GM12878 (cell line): ENCODE results near the gene PDILT. TPM values are rescaled to one million over a fixed set of nuclear protein-coding genes. Genes with fewer than 3 reads are reported as not detected.

Source experiments
- ATAC-seq: fragments of 200-7000 bp; cut with Tn5 transposase; 3 replicates; pipeline ENCODE4 v1.9.1; 2020; ENCODE audit warnings: mild to moderate bottlenecking, moderate library complexity
- BruUV-seq: library from RNA; stranded (reverse); fragments of 400-500 nt; replicated peaks from 2 replicates; lab custom pipeline; 2021; lab: Mats Ljungman, UMichigan
- CTCF ChIA-PET: fragments of 300-600 bp; sonication (Branson Sonifier 250); formaldehyde crosslinking; extraction: SDS; loops from one replicate; lab custom pipeline; 2021; ENCODE audit warnings: inconsistent platforms; lab: Yijun Ruan, JAX
- POLR2A ChIA-PET: fragments of 350-600 bp; formaldehyde crosslinking; extraction: SDS; loops from one replicate; lab custom pipeline; 2021; ENCODE audit warnings: inconsistent platforms; lab: Charles Lee
- RAD21 ChIA-PET: fragments of 300-600 bp; sonication (Branson Sonifier 250); formaldehyde crosslinking; loops from one replicate; lab custom pipeline; 2023; ENCODE audit warnings: antibody characterized with exemption; ENCODE audit not compliant: unreplicated experiment; lab: Charles Lee
- SMC1A ChIA-PET: fragments of 300-600 bp; sonication (Branson Sonifier 250); formaldehyde crosslinking; loops from one replicate; lab custom pipeline; 2023; ENCODE audit not compliant: unreplicated experiment, uncharacterized antibody; lab: Charles Lee
- DNase-seq: peaks from one replicate; pipeline ENCODE4 v3.0.0-alpha.2; 2011; ENCODE audit warnings: low read depth, low spot score
- FAIRE-seq: peaks from 3 replicates; lab custom pipeline; 2011; peaks lifted over from hg19 to GRCh38; lab: Jason Lieb, UNC
- H2AFZ ChIP-seq: 2 replicates; pipeline ENCODE4 v1.6.0; 2011; ENCODE audit warnings: low read depth, low read length, control low read depth; ENCODE audit not compliant: control insufficient read depth
- H3K27ac ChIP-seq: 2 replicates; pipeline ENCODE4 v1.5.1; 2011; ENCODE audit warnings: control low read depth; ENCODE audit not compliant: control insufficient read depth, insufficient read depth
- H3K27me3 ChIP-seq, 2 experiments: replicated peaks in 1 of 2; 2 replicates each; pipeline versions ENCODE4 v1.6.0 to v1.6.1; 2011; ENCODE audit warnings: low read length in 1 of 2; ENCODE audit not compliant: control insufficient read depth in 2 of 2, insufficient read depth in 2 of 2
- H3K36me3 ChIP-seq, 2 experiments: 2 replicates each; pipeline ENCODE4 v1.5.1; 2011; ENCODE audit warnings: low read length in 1 of 2; ENCODE audit not compliant: control insufficient read depth in 2 of 2, insufficient read depth in 2 of 2
- H3K4me1 ChIP-seq: 2 replicates; pipeline ENCODE4 v1.6.1; 2011; ENCODE audit warnings: mild to moderate bottlenecking, low read length, moderate library complexity, mixed read lengths; ENCODE audit not compliant: control insufficient read depth, insufficient read depth
- H3K4me2 ChIP-seq: 2 replicates; pipeline ENCODE4 v1.6.0; 2011; ENCODE audit warnings: control low read depth; ENCODE audit not compliant: control insufficient read depth, insufficient read depth
- H3K4me3 ChIP-seq: fragments of 200-600 bp; sonication (generic); 2 replicates; pipeline ENCODE4 v1.5.1; 2016
- H3K79me2 ChIP-seq: 2 replicates; pipeline ENCODE4 v1.6.0; 2011; ENCODE audit warnings: low read length; ENCODE audit not compliant: control insufficient read depth, insufficient read depth
- H3K9ac ChIP-seq: 2 replicates; pipeline ENCODE4 v1.8.0; 2011; ENCODE audit warnings: low read length, control low read depth, mixed read lengths; ENCODE audit not compliant: control insufficient read depth, insufficient read depth
- H3K9me3 ChIP-seq: replicated peaks from 3 replicates; pipeline ENCODE4 v1.5.1; 2011; ENCODE audit warnings: mild to moderate bottlenecking, low read length; ENCODE audit not compliant: control insufficient read depth, insufficient read depth
- H4K20me1 ChIP-seq: 2 replicates; pipeline ENCODE4 v1.6.0; 2011; ENCODE audit not compliant: control insufficient read depth, insufficient read depth
- ATF3 ChIP-seq: IDR thresholded peaks from 2 replicates; pipeline ENCODE4 v1.6.1; 2011; ENCODE audit warnings: low read depth, mild to moderate bottlenecking, low read length, moderate library complexity, borderline replicate concordance; ENCODE audit errors: extremely low read depth
- E2F8 ChIP-seq: fragments of 450-650 bp; IDR thresholded peaks from 2 replicates; pipeline ENCODE4 v1.6.1; 2018; ENCODE audit warnings: mild to moderate bottlenecking, low read depth, moderate library complexity; ENCODE audit not compliant: partially characterized antibody
- EP300 ChIP-seq, 2 experiments: fragments of 150-350 bp in 1 of 2; IDR thresholded peaks; 2 replicates each; pipeline ENCODE4 v1.6.1; 2011 to 2012; ENCODE audit warnings: low read depth in 2 of 2, low read length in 2 of 2, borderline replicate concordance in 1 of 2, improper control_type of control experiment in 1 of 2, inconsistent platforms in 1 of 2; ENCODE audit not compliant: control insufficient read depth in 1 of 2
- IRF4 ChIP-seq: IDR thresholded peaks from 2 replicates; pipeline ENCODE4 v1.6.1; 2011; ENCODE audit warnings: low read depth, low read length
- LARP7 ChIP-seq: fragments of 450-650 bp; IDR thresholded peaks from 2 replicates; pipeline ENCODE4 v1.6.1; 2017; ENCODE audit warnings: mild to moderate bottlenecking
- PML ChIP-seq: IDR thresholded peaks from 2 replicates; pipeline ENCODE4 v1.6.1; 2012; ENCODE audit warnings: low read length, inconsistent platforms
- RB1 ChIP-seq: fragments of 450-650 bp; formaldehyde crosslinking; IDR thresholded peaks from 2 replicates; pipeline ENCODE4 v1.6.1; 2017; ENCODE audit warnings: mild to moderate bottlenecking, borderline replicate concordance
- RELB ChIP-seq: fragments of 450-650 bp; IDR thresholded peaks from 2 replicates; pipeline ENCODE4 v1.6.1; 2017; ENCODE audit warnings: low read depth, mild to moderate bottlenecking, moderate library complexity
- SUPT20H ChIP-seq: IDR thresholded peaks from 2 replicates; pipeline ENCODE4 v1.6.1; 2011; ENCODE audit warnings: low read depth, mild to moderate bottlenecking, low read length, moderate library complexity, borderline replicate concordance; ENCODE audit not compliant: control insufficient read depth
- TCF12 ChIP-seq: IDR thresholded peaks from 2 replicates; pipeline ENCODE4 v1.6.1; 2011; ENCODE audit warnings: low read depth, mild to moderate bottlenecking, low read length
- USF1 ChIP-seq: IDR thresholded peaks from 2 replicates; pipeline ENCODE4 v1.6.1; 2011; ENCODE audit warnings: borderline replicate concordance, low read depth, mild to moderate bottlenecking, moderate library complexity, mixed read lengths, low read length; ENCODE audit not compliant: insufficient read depth; ENCODE audit errors: extremely low read length
- ZBED1 ChIP-seq: IDR thresholded peaks from 2 replicates; pipeline ENCODE4 v1.6.1; 2016; ENCODE audit warnings: borderline replicate concordance
- ZBTB4 ChIP-seq: fragments of 450-650 bp; formaldehyde crosslinking; IDR thresholded peaks from 2 replicates; pipeline ENCODE4 v1.4.0; 2022; ENCODE audit warnings: mild to moderate bottlenecking, moderate library complexity
- ZNF384 ChIP-seq: IDR thresholded peaks from 2 replicates; pipeline ENCODE4 v1.6.1; 2012; ENCODE audit warnings: low read depth, mild to moderate bottlenecking, low read length, improper control_type of control experiment, borderline replicate concordance
- WGBS: methylation state at CpG from one replicate; pipeline ENCODE4 v1.1.6; 2016; ENCODE audit warnings: low lambda C conversion rate; ENCODE audit not compliant: insufficient replicate concordance, insufficient coverage; ENCODE audit errors: missing lambda C conversion rate; 5-methylcytosine and 5-hydroxymethylcytosine counted together
- in situ Hi-C: fragments of 300-500 bp; cut with MboI; formaldehyde crosslinking; loops from 9 replicates; pipeline ENCODE4 v1.14.3; 2018; ENCODE audit warnings: mixed read lengths
- intact Hi-C: fragments of 100-400 bp; cut with micrococcal nuclease; formaldehyde crosslinking; loops from one replicate; pipeline ENCODE4 v1.14.2; 2022; ENCODE audit not compliant: unreplicated experiment
- polyA plus RNA-seq, 11 experiments: library from polyadenylated mRNA; depleted of rRNA in 4 of 11; unstranded in 6 of 11; stranded (reverse) in 5 of 11; fragments of >200 nt; fragmentation: Nextera tagmentation in 4 of 11; fragmentation: Illumina TruSeq in 1 of 11; extraction: Ambion mirVana in 4 of 11; extraction: Trizol in 1 of 11; gene quantifications; 1 replicate in 1 of 11; 2 replicates in 10 of 11; pipeline versions ENCODE4 v1.2.1 to v1.2.3, GENCODE V29; 2011 to 2016; ENCODE audit warnings: inconsistent platforms in 2 of 11, missing spikeins in 2 of 11, low read depth in 1 of 11
- total RNA-seq, 4 experiments: library from RNA; depleted of rRNA in 3 of 4; stranded (reverse); fragments of >200 nt in 3 of 4; fragmentation: Illumina TruSeq in 1 of 4; extraction: Trizol in 1 of 4; gene quantifications; 2 replicates each; pipeline versions ENCODE4 v1.2.1 to v1.2.3, GENCODE V29; 2013 to 2021

Gene PDILT
- total and polyA plus RNA-seq, 10 of the 15 experiments (the other 5 are each of a cell fraction or from before 2014, with no cell fraction given): not detected

GRCh38 chr16:20317117-20317516 is 87.4 kb downstream of the PDILT start:
- Histone ChIP-seq H2AFZ (no peak overlapping the region), H3K4me3 (no peak overlapping the region), H3K9ac (no peak overlapping the region), H3K4me2 (no peak overlapping the region), H3K9me3 (no peaks in the 10 kb centered on the region), H4K20me1 (no peaks in the 10 kb centered on the region), H3K27me3 (no peaks in the 10 kb centered on the region), H3K4me1 (no peaks in the 10 kb centered on the region), H3K27ac (no peak overlapping the region), H3K79me2 (no peaks in the 10 kb centered on the region), H3K36me3 (no peaks in the 10 kb centered on the region)
- ChIA-PET CTCF (no interaction called here), POLR2A (no interaction called here), RAD21 (no interaction called here), SMC1A (no interaction called here)
- DNase-seq (no peak), FAIRE-seq (no peak), ATAC-seq (no peak)
- intact Hi-C loops: no loop called here
- whole genome bisulfite sequencing: 34% methylated on average over 7 of the region's 8 CpGs
- no TSS peak for BruUV-seq
- in situ Hi-C loops: no loop called here
- TF ChIP-seq PML (no peak), ZBED1 (no peak), TCF12 (no peak), IRF4 (no peak), RELB (no peak), E2F8 (no peak), ZNF384 (no peak), SUPT20H (no peak), RB1 (no peak), USF1 (no peak), ATF3 (no peak), LARP7 (no peak), ZBTB4 (CRISPR knock-in tag) (no peak), EP300 (IDR thresholded peaks at IDR 0.05; ENCODE audit: borderline replicate concordance in 1 of 2, control insufficient read depth in 1 of 2, low read depth in 2 of 2, low read length in 2 of 2) (no peak)
